HepG2 (cell line): ENCODE data around the gene ARGLU1. TPM values are rescaled to one million over a fixed set of nuclear protein-coding genes. Genes with fewer than 3 reads are reported as not detected.
"Not testable (repeated sequence)": the region's sequence is repeated elsewhere in the genome, so short reads cannot be mapped to it uniquely, and the experiment has no call there.

Experiments used
- ATAC-seq: fragments of 200-7000 bp; cut with Tn5 transposase; 3 replicates; pipeline ENCODE4 v1.9.1; 2020; ENCODE audit warnings: mild to moderate bottlenecking, moderate library complexity
- BruUV-seq: library from RNA; stranded (reverse); fragments of 400-500 nt; replicated peaks from 2 replicates; lab custom pipeline; 2021; lab: Mats Ljungman, UMichigan
- CTCF ChIA-PET: fragments of 300-600 bp; formaldehyde crosslinking; extraction: SDS; loops from one replicate; lab custom pipeline; 2021; ENCODE audit warnings: low total read pairs, inconsistent platforms, low intra/inter-chr PET ratio; lab: Yijun Ruan, JAX
- POLR2A ChIA-PET: fragments of 350-600 bp; sonication (Branson Sonifier 250); formaldehyde crosslinking; loops from one replicate; lab custom pipeline; 2020; ENCODE audit warnings: antibody characterized with exemption, inconsistent platforms; lab: Yijun Ruan, JAX
- DNase-seq: peaks from one replicate; pipeline ENCODE4 v3.0.0-alpha.2; 2015; ENCODE audit warnings: low spot score
- FAIRE-seq: peaks from 3 replicates; lab custom pipeline; 2011; peaks lifted over from hg19 to GRCh38; lab: Jason Lieb, UNC
- H2AFZ ChIP-seq: one replicate; pipeline ENCODE4 v1.6.1; 2011; ENCODE audit warnings: low read length, inconsistent platforms
- H3K27ac ChIP-seq: fragments of 300-600 bp; 3 replicates; pipeline ENCODE4 v1.8.0; 2011; ENCODE audit warnings: mixed run types, mild to moderate bottlenecking, mixed read lengths, low read length, inconsistent platforms; ENCODE audit not compliant: insufficient read depth; ENCODE audit errors: extremely low read length
- H3K27me3 ChIP-seq, 2 experiments: fragments of 200-600 bp in 1 of 2; 2 replicates in 1 of 2; 3 replicates in 1 of 2; pipeline versions ENCODE4 v1.6.0 to v1.8.0; 2011; ENCODE audit warnings: low read length in 2 of 2, mild to moderate bottlenecking in 2 of 2, moderate library complexity in 2 of 2, inconsistent platforms in 1 of 2; ENCODE audit not compliant: insufficient read depth in 2 of 2, control insufficient read depth in 1 of 2
- H3K36me3 ChIP-seq, 2 experiments: fragments of 200-600 bp in 1 of 2; replicated peaks in 1 of 2; 2 replicates in 1 of 2; 3 replicates in 1 of 2; pipeline versions ENCODE4 v1.5.1 to v1.8.0; 2011; ENCODE audit warnings: low read length in 2 of 2, inconsistent platforms in 1 of 2; ENCODE audit not compliant: insufficient read depth in 2 of 2, control insufficient read depth in 1 of 2
- H3K4me1 ChIP-seq: 2 replicates; pipeline ENCODE4 v1.5.1; 2012; ENCODE audit warnings: low read length, inconsistent platforms; ENCODE audit not compliant: insufficient read depth
- H3K4me2 ChIP-seq: 2 replicates; pipeline ENCODE4 v1.6.0; 2011; ENCODE audit warnings: low read depth, low read length, inconsistent platforms
- H3K4me3 ChIP-seq, 3 experiments: fragments of 200-600 bp in 1 of 3; sonication (generic), shearing (Covaris generic) in 1 of 3; replicated peaks in 1 of 3; 2 replicates each; pipeline ENCODE4 v1.5.1; 2011 to 2016; ENCODE audit warnings: low read length in 3 of 3, inconsistent platforms in 2 of 3, low read depth in 2 of 3, mild to moderate bottlenecking in 2 of 3, control low read depth in 1 of 3, mixed read lengths in 1 of 3; ENCODE audit not compliant: insufficient read depth in 1 of 3
- H3K79me2 ChIP-seq: one replicate; pipeline ENCODE4 v1.6.1; 2011; ENCODE audit warnings: low read length, inconsistent platforms; ENCODE audit not compliant: insufficient read depth
- H3K9ac ChIP-seq: 2 replicates; pipeline ENCODE4 v1.6.0; 2011; ENCODE audit warnings: mild to moderate bottlenecking, low read depth, low read length, inconsistent platforms; ENCODE audit not compliant: insufficient read depth
- H3K9me3 ChIP-seq: 2 replicates; pipeline ENCODE4 v1.5.1; 2012; ENCODE audit warnings: mild to moderate bottlenecking, low read length
- H4K20me1 ChIP-seq: 2 replicates; pipeline ENCODE4 v1.6.0; 2011; ENCODE audit warnings: inconsistent platforms, mild to moderate bottlenecking, low read length, moderate library complexity; ENCODE audit not compliant: insufficient read depth
- FOXO1 ChIP-seq: sonication (generic); formaldehyde crosslinking; IDR thresholded peaks from 2 replicates; pipeline ENCODE4 v1.4.0; 2020; ENCODE audit warnings: missing genetic modification reagents
- SIX4 ChIP-seq: sonication (generic); formaldehyde crosslinking; IDR thresholded peaks from 2 replicates; pipeline ENCODE4 v1.4.0; 2020; ENCODE audit warnings: missing genetic modification reagents
- WGBS: methylation state at CpG from one replicate; pipeline ENCODE4 v1.1.6; 2017; ENCODE audit warnings: low lambda C conversion rate; 5-methylcytosine and 5-hydroxymethylcytosine counted together
- in situ Hi-C: cut with HindIII; loops from 2 replicates; pipeline ENCODE4 v1.10.0; 2017; ENCODE audit warnings: low pct_unique_long_range_greater_than_20kb; ENCODE audit not compliant: extremely low pct_ligation_motif_present
- intact Hi-C: fragments of 100-400 bp; cut with micrococcal nuclease; formaldehyde crosslinking; loops from one replicate; pipeline ENCODE4 v1.10.0; 2022; ENCODE audit not compliant: unreplicated experiment
- polyA plus RNA-seq, 8 experiments: library from polyadenylated mRNA; depleted of rRNA in 3 of 8; stranded (reverse) in 7 of 8; unstranded in 1 of 8; fragments of >200 nt; fragmentation: Illumina TruSeq in 4 of 8; extraction: Trizol in 4 of 8; gene quantifications; 2 replicates each; pipeline versions ENCODE4 v1.2.1 to v1.2.3, GENCODE V29; 2011 to 2016; ENCODE audit warnings: low read depth in 4 of 8, missing spikeins in 1 of 8, mixed read lengths in 1 of 8; ENCODE audit not compliant: insufficient read depth in 1 of 8
- total RNA-seq, 5 experiments: library from RNA; depleted of rRNA; stranded (reverse); fragments of >200 nt; fragmentation: Illumina TruSeq; extraction: Trizol; gene quantifications; 2 replicates each; pipeline ENCODE4 v1.2.3, GENCODE V29; 2016; ENCODE audit warnings: low read depth in 1 of 5
- TF ChIP-seq, protein P1 (sequence below): sonication (generic); formaldehyde crosslinking; IDR thresholded peaks from 2 replicates; pipeline ENCODE4 v1.8.1; 2023; ENCODE audit warnings: missing genetic modification reagents, mild to moderate bottlenecking, borderline replicate concordance

Gene ARGLU1
- total and polyA plus RNA-seq, 2 of the 13 experiments (the other 11 are each of a cell fraction or from before 2014, with no cell fraction given) = 47.1 to 70.6 TPM

DNA sequence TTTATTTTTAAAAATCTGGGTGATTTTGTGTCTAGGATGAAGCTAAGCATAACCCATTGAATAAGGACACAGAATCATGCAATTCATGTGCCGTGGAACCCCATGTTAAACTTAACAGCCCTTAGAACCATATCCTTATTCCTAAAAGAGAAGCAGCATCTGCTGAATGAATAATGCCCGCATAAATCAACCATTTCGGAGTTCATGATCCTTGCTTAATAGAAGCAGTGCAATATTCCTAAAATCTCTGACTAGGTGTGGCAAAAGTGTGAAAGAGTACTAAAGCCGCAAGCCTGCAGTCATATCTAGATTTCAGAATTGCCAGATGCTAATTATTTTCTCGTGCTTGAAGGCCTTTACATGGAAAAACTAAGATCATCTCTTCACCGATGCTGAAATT, 33.6 kb upstream of the ARGLU1 start:
- H3K4me3 ChIP-seq = no peak overlapping the region
- ATAC-seq (no peak), DNase-seq (no peak), FAIRE-seq (no peak)
- H3K27ac ChIP-seq = no peak overlapping the region
- ChIA-PET CTCF (no interaction called here), POLR2A (no interaction called here)
- H3K36me3 ChIP-seq = no peaks in the 10 kb centered on the region
- no peaks in the 10 kb centered on the region for H3K9me3 ChIP-seq
- H4K20me1 ChIP-seq = no peaks in the 10 kb centered on the region
- in situ Hi-C loops = no loop called here
- H2AFZ ChIP-seq = no peak overlapping the region
- TF ChIP-seq, protein P1, sequence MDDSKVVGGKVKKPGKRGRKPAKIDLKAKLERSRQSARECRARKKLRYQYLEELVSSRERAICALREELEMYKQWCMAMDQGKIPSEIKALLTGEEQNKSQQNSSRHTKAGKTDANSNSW (CRISPR knock-in tag) = no peak
- TF ChIP-seq SIX4 (CRISPR knock-in tag) = no peak
- no peak for TF ChIP-seq FOXO1
- H3K4me2 ChIP-seq = no peak overlapping the region
- no peaks in the 10 kb centered on the region for H3K27me3 ChIP-seq
- H3K9ac ChIP-seq = no peak overlapping the region
- no TSS peak for BruUV-seq
- peaks cover 7% of the 10 kb centered on the region; the same call in 1 of the 2 replicates for H3K4me1 ChIP-seq
- no peaks in the 10 kb centered on the region for H3K79me2 ChIP-seq
- 70% methylated on average over 6 of the region's 6 CpGs for WGBS
- intact Hi-C loops = no loop called here

DNA sequence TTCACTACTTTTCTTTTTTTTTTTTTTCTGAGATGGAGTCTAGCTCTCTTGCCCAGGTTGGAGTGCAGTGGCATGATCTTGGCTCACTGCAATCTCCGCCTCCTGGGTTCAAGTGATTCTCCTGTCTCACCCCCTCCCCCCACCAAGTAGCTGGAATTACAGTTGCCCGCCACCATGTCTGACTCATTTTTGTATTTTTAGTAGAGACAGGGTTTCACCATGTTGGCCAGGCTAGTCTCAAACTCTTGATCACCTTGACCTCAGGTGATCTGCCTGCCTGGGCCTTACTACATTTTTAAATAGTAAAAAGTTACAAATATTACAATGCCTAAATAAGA, 32.8 kb upstream of the ARGLU1 start:
- POLR2A ChIA-PET, H3K4me2 ChIP-seq, H3K27me3 ChIP-seq, FAIRE-seq, H3K9me3 ChIP-seq, H4K20me1 ChIP-seq, H3K79me2 ChIP-seq, DNase-seq, H3K4me1 ChIP-seq, H3K36me3 ChIP-seq, H3K27ac ChIP-seq, CTCF ChIA-PET, BruUV-seq, H3K9ac ChIP-seq, H3K4me3 ChIP-seq, in situ Hi-C loops, H2AFZ ChIP-seq, ATAC-seq, intact Hi-C loops: not testable (repeated sequence)
- WGBS = 67% methylated on average over 2 of the region's 2 CpGs
